GM18868 (cell line): Measurements from ENCODE around the gene ALDH1L1.

Source experiments
- ATAC-seq: cut with Tn5 transposase; IDR thresholded peaks from one replicate; pipeline ENCODE4 v1.9.1; 2021; ENCODE audit warnings: mild to moderate bottlenecking, moderate library complexity; ENCODE audit not compliant: unreplicated experiment

The ALDH1L1 gene

GRCh38 chr3:126124148-126124868, 56.1 kb downstream of the ALDH1L1 start:
- no peak for ATAC-seq

- ATAC-seq = no peak
Observed at GRCh38 chr3:126121632-126122031, 58.8 kb downstream of the ALDH1L1 start.

- ATAC-seq = no peak
Observed at GRCh38 chr3:126121074-126121473, 59.3 kb downstream of the ALDH1L1 start.

DNA sequence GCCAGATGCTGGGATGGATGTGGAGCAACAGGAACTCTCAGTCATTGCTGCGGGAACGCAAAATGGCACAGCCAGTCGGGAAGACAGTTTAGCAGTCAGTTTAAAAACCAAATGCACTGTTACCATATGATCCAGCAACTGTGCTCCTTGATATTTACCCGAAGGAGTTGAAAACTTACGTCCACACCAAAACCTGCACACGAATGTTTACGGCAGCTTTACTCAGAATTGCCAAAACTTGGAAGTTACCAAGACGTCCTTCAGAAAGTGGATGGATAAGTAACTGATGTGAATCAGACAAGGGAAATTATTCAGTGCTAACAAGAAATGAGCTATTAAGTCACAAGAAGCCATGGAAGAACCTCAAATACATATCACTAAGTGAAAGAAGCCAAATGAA, 60.4 kb downstream of the ALDH1L1 start:
- no peak for ATAC-seq

GRCh38 chr3:126119008-126119675, 61.2 kb downstream of the ALDH1L1 start:
- no peak for ATAC-seq

- ATAC-seq = no peak
Observed at GRCh38 chr3:126118591-126118990, 61.8 kb downstream of the ALDH1L1 start.

GRCh38 chr3:126117786-126118185, 62.6 kb downstream of the ALDH1L1 start:
- ATAC-seq = no peak

- ATAC-seq = no peak
Observed at GRCh38 chr3:126117212-126117611, 63.2 kb downstream of the ALDH1L1 start.

DNA sequence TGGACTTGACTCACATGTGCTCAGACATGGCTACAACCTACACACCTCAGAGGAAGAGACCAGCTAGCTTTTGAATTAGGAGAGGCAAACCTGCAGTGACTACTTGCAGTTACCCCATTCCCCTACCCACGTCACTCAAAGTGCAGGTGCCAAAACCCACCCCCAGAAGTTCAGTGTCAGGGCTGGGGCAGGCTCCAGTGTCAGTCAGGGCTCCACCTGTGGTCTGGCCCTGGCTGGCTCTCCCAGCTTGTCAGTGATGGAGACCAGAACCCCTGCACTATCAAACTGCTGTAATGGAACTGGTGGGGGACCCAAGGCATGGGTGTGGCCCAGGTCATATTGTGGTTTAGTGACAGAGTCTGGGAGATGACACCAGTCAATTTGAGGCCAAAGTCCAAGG, 63.9 kb downstream of the ALDH1L1 start:
- ATAC-seq = no peak

DNA sequence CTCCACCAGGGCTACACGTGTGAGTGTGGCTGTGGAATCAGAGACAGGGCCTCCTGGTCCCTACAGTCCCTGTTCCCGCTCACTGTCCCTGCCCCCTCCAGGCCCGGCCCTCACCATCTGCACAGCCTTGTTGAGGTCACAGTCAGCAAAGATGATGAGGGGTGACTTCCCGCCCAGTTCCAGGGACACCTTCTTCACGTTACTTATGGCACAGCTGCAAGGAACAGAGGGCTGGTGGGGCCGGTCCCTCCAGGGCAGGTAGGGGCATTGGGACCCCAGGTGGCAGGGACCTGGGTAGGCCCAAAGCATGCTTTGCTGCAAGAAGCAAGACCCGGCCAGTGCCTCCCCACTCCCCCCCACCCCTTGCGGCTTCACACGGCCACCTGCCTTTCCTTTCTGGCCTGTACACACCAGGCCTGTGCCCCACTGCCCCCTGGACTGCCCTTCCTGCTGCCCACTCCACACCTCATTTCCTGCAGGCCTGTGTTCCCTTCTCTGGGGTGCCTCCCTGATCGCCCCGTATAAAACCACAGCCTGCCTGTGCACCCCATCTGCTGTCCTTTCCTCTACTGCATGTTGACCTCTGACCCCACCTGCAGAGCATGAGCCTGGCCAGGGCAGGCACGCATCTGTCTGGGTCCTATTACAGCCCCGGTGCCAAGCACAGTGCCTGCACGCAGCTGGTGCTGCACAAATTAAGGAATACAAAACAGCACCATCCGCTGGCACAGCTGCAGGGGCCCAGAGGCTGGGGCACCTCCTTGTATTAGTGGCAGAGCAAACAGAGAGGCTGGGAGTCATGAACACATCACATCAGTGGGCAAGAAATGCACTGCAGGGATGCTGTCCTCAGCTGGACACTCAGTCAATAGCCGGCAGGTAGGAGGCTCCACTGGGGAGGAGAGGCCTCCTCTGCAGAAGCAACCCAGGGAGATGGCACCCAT, 65.7 kb downstream of the ALDH1L1 start:
- ATAC-seq = no peak

DNA sequence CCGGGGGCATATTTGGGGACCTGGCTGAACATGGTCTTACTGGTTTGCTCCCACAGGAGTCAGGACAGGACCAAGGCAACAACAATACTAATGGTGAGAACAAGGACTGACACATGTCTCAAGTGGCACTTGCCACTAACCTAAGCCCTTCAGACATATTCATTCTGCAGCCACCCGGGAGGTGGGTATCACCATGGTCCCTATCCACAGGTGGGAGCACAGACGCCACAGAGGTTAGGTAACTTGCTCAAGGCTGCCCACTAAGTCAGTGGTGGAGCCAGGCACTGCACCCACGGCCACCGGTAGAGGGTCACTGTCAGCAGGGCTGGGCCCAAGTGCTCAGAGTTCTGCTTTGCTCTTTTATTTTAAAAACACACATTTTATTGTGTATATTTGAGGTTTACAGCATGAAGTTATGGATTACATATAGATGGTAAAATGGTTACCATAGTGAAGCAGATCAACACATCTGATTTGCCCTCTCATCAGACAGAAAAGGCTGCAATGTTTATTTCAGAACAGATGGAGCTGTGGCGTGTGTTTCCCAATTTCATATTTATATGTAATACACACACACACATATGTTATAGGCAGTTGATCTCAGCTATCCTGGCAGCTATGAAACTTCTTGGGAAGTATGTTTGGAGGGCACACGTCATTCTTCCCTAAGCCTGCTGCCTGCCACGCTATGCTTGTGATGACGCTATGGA, 66.5 kb downstream of the ALDH1L1 start:
- ATAC-seq = no peak

DNA sequence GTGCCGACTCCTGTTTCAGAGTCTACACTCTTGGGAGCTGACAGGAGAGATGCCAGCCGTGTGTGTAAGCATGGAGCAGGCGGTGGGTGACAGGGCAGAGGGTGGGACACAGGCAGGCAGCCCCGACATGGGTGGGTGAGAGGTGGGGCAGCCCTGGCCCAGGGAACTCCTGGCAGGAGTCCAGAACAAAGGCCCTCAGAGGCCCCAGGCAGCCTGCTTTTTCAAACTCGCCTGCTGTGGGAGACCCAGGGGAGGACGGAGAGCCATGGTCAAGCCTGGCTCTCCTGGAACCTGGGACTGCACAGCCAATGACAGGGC, 67.2 kb downstream of the ALDH1L1 start:
- no peak for ATAC-seq

DNA sequence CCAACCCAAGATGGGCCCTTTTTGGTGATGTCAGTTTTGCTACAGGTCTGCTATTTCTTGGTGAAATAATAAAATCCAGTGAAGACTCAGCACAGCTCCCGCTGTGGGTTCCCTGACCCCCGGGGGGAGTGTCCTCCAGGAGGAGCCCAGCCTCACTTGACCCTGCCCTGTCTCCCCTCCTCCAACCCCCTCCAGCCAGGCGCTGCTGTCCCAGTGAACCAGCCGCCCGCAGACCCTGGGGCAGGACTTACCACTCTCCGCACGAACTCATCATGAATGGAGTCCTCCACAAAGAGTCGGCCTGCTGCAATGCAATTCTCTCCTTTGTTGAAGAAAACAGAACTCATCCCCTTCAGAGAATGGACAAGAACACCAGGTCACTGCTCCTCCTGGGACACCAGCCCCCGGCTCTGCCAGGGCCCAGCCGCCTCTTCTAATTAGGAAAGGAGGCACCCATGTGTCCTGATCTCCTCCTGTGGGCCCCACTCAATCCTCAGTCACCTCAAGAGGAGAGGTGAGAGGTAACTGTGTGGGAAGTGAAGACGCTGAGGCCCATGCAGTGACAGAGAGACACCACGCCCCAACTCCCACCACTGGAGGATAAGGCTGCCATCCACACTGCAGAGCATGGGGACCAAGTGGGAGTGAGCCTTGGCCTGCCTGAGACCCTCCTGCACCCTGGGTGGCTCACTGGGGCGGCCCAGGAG, 67.7 kb downstream of the ALDH1L1 start:
- ATAC-seq = no peak

GRCh38 chr3:126111566-126112475, 68.6 kb downstream of the ALDH1L1 start:
- no peak for ATAC-seq

- no peak for ATAC-seq
Observed at GRCh38 chr3:126111126-126111551, 69.2 kb downstream of the ALDH1L1 start.

- ATAC-seq = no peak
Observed at GRCh38 chr3:126110431-126111125, 69.8 kb downstream of the ALDH1L1 start.

GRCh38 chr3:126109880-126110235, 70.5 kb downstream of the ALDH1L1 start:
- ATAC-seq = no peak

DNA sequence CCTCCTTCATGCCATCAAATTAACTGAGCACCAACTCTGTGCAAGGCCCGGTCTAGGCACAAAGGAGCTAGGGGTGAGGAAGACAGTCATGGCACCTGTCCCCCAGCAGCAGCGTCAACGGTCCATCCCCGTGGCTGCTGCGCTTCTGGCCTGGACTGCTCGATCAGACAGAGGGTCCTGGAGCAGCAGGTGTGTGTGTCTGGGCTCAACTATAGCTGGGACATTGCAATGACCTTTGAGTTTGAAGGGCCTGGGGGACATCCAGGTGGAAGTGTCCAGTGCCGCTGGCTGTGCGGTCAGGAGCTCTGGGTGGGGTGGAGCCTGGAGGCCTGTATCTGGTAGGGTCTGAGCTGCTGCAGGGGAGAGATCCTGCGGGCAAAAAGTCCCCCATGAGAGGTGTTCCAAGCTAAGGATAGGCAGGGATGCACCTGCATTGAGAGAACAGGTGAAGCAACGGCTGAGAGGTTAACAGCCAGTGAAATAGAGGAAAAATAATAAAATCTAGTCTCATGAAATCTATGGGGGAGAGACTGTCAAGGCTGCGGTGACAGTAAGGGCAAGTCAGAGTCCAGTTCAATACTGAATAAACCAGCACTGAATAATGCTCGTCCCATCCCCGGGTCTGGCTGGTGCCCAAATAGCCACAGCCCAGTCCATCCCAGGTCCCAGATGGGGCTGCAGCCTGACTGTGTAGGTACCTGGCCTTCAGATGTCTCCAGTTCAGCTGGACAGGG, 71.1 kb downstream of the ALDH1L1 start:
- ATAC-seq = no peak
